OCI-LY7 (cell line): ENCODE results near the gene IL17REL. TPM values are rescaled to one million over a fixed set of nuclear protein-coding genes. Genes with fewer than 3 reads are reported as not detected.

Source experiments
- BruUV-seq: library from RNA; stranded (reverse); fragments of 400-500 nt; replicated peaks from 2 replicates; lab custom pipeline; 2021; lab: Mats Ljungman, UMichigan
- CTCF ChIA-PET: fragments of 300-600 bp; sonication (Branson Sonifier 250); formaldehyde crosslinking; loops from one replicate; lab custom pipeline; 2022; ENCODE audit warnings: antibody characterized with exemption; ENCODE audit not compliant: unreplicated experiment; lab: Charles Lee
- POLR2A ChIA-PET: fragments of 300-600 bp; sonication (Branson Sonifier 250); formaldehyde crosslinking; loops from one replicate; lab custom pipeline; 2022; ENCODE audit warnings: antibody characterized with exemption; lab: Charles Lee
- DNase-seq: peaks from one replicate; pipeline ENCODE4 v3.0.0-alpha.2; 2015; ENCODE audit warnings: low spot score
- H2AFZ ChIP-seq: fragments of 200-600 bp; sonication (generic), shearing (Covaris generic); 2 replicates; pipeline ENCODE4 v1.6.1; 2014; ENCODE audit warnings: mild to moderate bottlenecking, antibody characterized with exemption, low read length, moderate library complexity
- H3K27ac ChIP-seq: fragments of 200-600 bp; sonication (generic); 2 replicates; pipeline ENCODE4 v1.5.1; 2014; ENCODE audit warnings: mixed run types, low read depth, mild to moderate bottlenecking, moderate library complexity, low read length, inconsistent platforms; ENCODE audit not compliant: poor library complexity, severe bottlenecking
- H3K36me3 ChIP-seq: fragments of 200-600 bp; sonication (generic); 2 replicates; pipeline ENCODE4 v1.6.1; 2014; ENCODE audit warnings: mild to moderate bottlenecking, antibody characterized with exemption, low read length, moderate library complexity, mixed read lengths; ENCODE audit not compliant: insufficient read depth
- H3K4me1 ChIP-seq: fragments of 200-600 bp; sonication (generic); 2 replicates; pipeline ENCODE4 v1.5.1; 2014; ENCODE audit warnings: mild to moderate bottlenecking, low read length; ENCODE audit not compliant: insufficient read depth, poor library complexity, severe bottlenecking
- H3K4me2 ChIP-seq: fragments of 200-600 bp; sonication (generic); 2 replicates; pipeline ENCODE4 v1.6.1; 2014; ENCODE audit warnings: mild to moderate bottlenecking, low read length
- H3K4me3 ChIP-seq: fragments of 200-600 bp; sonication (generic); 2 replicates; pipeline ENCODE4 v1.5.1; 2014; ENCODE audit warnings: mild to moderate bottlenecking, low read depth, low read length; ENCODE audit not compliant: poor library complexity, severe bottlenecking
- H3K79me2 ChIP-seq: fragments of 200-600 bp; sonication (generic); 2 replicates; pipeline ENCODE4 v1.6.1; 2016; ENCODE audit warnings: low read depth, mild to moderate bottlenecking, low read length, moderate library complexity, mixed read lengths; ENCODE audit not compliant: insufficient read depth
- H3K9me2 ChIP-seq: fragments of 200-600 bp; sonication (generic); 2 replicates; pipeline ENCODE4 v1.6.1; 2016; ENCODE audit warnings: mild to moderate bottlenecking, low read length, mixed read lengths; ENCODE audit not compliant: insufficient read depth
- H3K9me3 ChIP-seq: fragments of 200-600 bp; sonication (generic); 2 replicates; pipeline ENCODE4 v1.6.1; 2014; ENCODE audit warnings: mild to moderate bottlenecking, mixed run types, low read length, mixed read lengths
- H4K20me1 ChIP-seq: fragments of 200-600 bp; sonication (generic); 2 replicates; pipeline ENCODE4 v1.6.1; 2014; ENCODE audit warnings: mild to moderate bottlenecking, antibody characterized with exemption, low read length, moderate library complexity, mixed read lengths; ENCODE audit not compliant: insufficient read depth
- CTCF ChIP-seq: fragments of 200-600 bp; sonication (generic); conservative IDR thresholded peaks from 2 replicates; pipeline ENCODE4 v1.5.1; 2014; ENCODE audit warnings: mild to moderate bottlenecking, antibody characterized with exemption, low read length, moderate library complexity, mixed read lengths
- EZH2phosphoT487 ChIP-seq: fragments of 200-600 bp; sonication (generic); IDR thresholded peaks from 2 replicates; pipeline ENCODE4 v1.6.1; 2018; ENCODE audit warnings: low read depth, borderline replicate concordance, mild to moderate bottlenecking, mixed run types, antibody characterized with exemption, low read length, moderate library complexity, mixed read lengths
- intact Hi-C: fragments of 100-400 bp; cut with micrococcal nuclease; formaldehyde crosslinking; loops from one replicate; pipeline ENCODE4 v1.10.0; 2022; ENCODE audit not compliant: unreplicated experiment
- total RNA-seq, 2 experiments: library from RNA; depleted of rRNA in 1 of 2; stranded (reverse); fragments of >200 nt in 1 of 2; shearing (Covaris generic) in 1 of 2; gene quantifications; 2 replicates each; pipeline ENCODE4 v1.2.3, GENCODE V29; 2014 to 2022

IL17REL gene
- total RNA-seq, 2 experiments from 2014 or later: 0.03 TPM; not detected in 1

- Histone ChIP-seq H3K4me3 (no peak overlapping the region), H3K79me2 (no peaks in the 10 kb centered on the region), H4K20me1 (no peaks in the 10 kb centered on the region), H3K4me1 (no peaks in the 10 kb centered on the region), H2AFZ (no peak overlapping the region), H3K36me3 (no peaks in the 10 kb centered on the region), H3K9me2 (no peaks in the 10 kb centered on the region), H3K9me3 (no peaks in the 10 kb centered on the region), H3K27ac (no peak overlapping the region), H3K4me2 (no peak overlapping the region)
- DNase-seq: no peak
- BruUV-seq: no TSS peak
- CTCF ChIA-PET: no interaction called here
- POLR2A ChIA-PET: no interaction called here
- intact Hi-C loops: no loop called here
- TF ChIP-seq CTCF (no peak), EZH2phosphoT487 (no peak)
Observed at GRCh38 chr22:50002791-50003190, 9.8 kb downstream of the IL17REL start.

GRCh38 chr22:50001388-50002231, 11.0 kb downstream of the IL17REL start:
- Histone ChIP-seq H3K4me2 (no peak overlapping the region), H3K79me2 (no peaks in the 10 kb centered on the region), H3K9me2 (no peaks in the 10 kb centered on the region), H4K20me1 (no peaks in the 10 kb centered on the region), H2AFZ (no peak overlapping the region), H3K4me1 (peaks cover 10% of the 10 kb centered on the region), H3K4me3 (no peak overlapping the region), H3K36me3 (no peaks in the 10 kb centered on the region), H3K9me3 (no peaks in the 10 kb centered on the region), H3K27ac (no peak overlapping the region)
- TF ChIP-seq CTCF (no peak), EZH2phosphoT487 (no peak)
- ChIA-PET CTCF (no interaction called here), POLR2A (no interaction called here)
- no peak for DNase-seq
- no TSS peak for BruUV-seq
- intact Hi-C loops: no loop called here
